Pancreas (tissue), 10 donors: ENCODE measurements around the gene CFAP251. TPM values are rescaled to one million over a fixed set of nuclear protein-coding genes. Genes with fewer than 3 reads are reported as not detected.

Experiments
- ATAC-seq, 4 donors: fragments of 200-7000 bp; cut with Tn5 transposase; one replicate each; pipeline versions ENCODE4 v1.8.0 to v1.9.1; 2020; ENCODE audit warnings: mild to moderate bottlenecking in 4 of 4, moderate library complexity in 4 of 4
- DNase-seq, 6 donors: peaks; one replicate each; pipeline ENCODE4 v3.0.0-alpha.2; 2020
- FAIRE-seq: peaks from 2 replicates; lab custom pipeline; 2012; peaks lifted over from hg19 to GRCh38; lab: Jason Lieb, UNC
- H3K27ac ChIP-seq, 4 donors: fragments of 200-600 bp; sonication (generic); 1 replicate in 3 of 4; 2 replicates in 1 of 4; pipeline versions ENCODE4 v1.5.0 to v1.8.0; 2020
- H3K27me3 ChIP-seq, 4 donors: fragments of 200-600 bp; one replicate each; pipeline ENCODE4 v1.8.0; 2021
- H3K36me3 ChIP-seq, 3 donors: fragments of 200-600 bp; sonication (generic) in 1 of 3; one replicate each; pipeline versions ENCODE4 v1.5.0 to v1.8.0; 2020 to 2021
- H3K4me1 ChIP-seq, 3 donors: fragments of 200-600 bp; one replicate each; pipeline ENCODE4 v1.8.0; 2021
- H3K4me3 ChIP-seq, 4 donors: fragments of 200-600 bp; sonication (generic) in 2 of 4; one replicate each; pipeline versions ENCODE4 v1.5.0 to v1.8.0; 2020 to 2021
- H3K9me3 ChIP-seq, 4 donors: fragments of 200-600 bp; one replicate each; pipeline ENCODE4 v1.8.0; 2021
- CTCF ChIP-seq, 4 donors: fragments of 200-600 bp; sonication (generic) in 3 of 4; IDR thresholded peaks; one replicate each; pipeline versions ENCODE4 v1.5.0 to v1.8.0; 2021; ENCODE audit warnings: antibody characterized with exemption in 4 of 4
- WGBS, 2 donors: extraction: QIAGEN DNeasy Blood & Tissue Kit; methylation state at CpG; one replicate each; pipeline ENCODE4 v1.1.7; 2013; 5-methylcytosine and 5-hydroxymethylcytosine counted together
- intact Hi-C, 3 donors: fragments of 100-400 bp; cut with DNase I; formaldehyde crosslinking; loops; one replicate each; pipeline versions ENCODE4 v1.11.1 to v1.14.2; 2022
- polyA plus RNA-seq, 2 donors: library from polyadenylated mRNA; stranded (reverse); fragments of 200-250 nt; gene quantifications; one replicate each; pipeline ENCODE4 v1.2.3, GENCODE V29; 2013
- total RNA-seq, 6 donors: library from RNA; stranded (reverse); fragmentation: NEBNext Ultra II Directional in 4 of 6; extraction: Animal tissue kit (Norgen Biotek cat#: 25700) in 4 of 6; gene quantifications; one replicate each; pipeline versions ENCODE4 v1.2.1 to v1.2.4, GENCODE V29; 2021 to 2023
- donor health status: healthy with polysubstance abuse.
- donor health status: DM: no; HTN: no; CAD: no; lungs with moderate emphysema.
- donor health status: DM: no; HTN: no; CAD: no.
- donor health status: control.
- donor health status: control.
- donor health status: Bipolar disorder and iron deficiency.
- donor health status: DM: yes; HTN: yes; CAD: no.
- donor health status: DM: no; HTN: no; CAD: no.
- donor health status: DM: no; HTN: no; CAD: no.
- donor health status: DM: yes; HTN: yes; CAD: no.

The CFAP251 gene
- total and polyA plus RNA-seq, 8 donors, result 1.7 to 5.9 (median 3.3) TPM

DNA sequence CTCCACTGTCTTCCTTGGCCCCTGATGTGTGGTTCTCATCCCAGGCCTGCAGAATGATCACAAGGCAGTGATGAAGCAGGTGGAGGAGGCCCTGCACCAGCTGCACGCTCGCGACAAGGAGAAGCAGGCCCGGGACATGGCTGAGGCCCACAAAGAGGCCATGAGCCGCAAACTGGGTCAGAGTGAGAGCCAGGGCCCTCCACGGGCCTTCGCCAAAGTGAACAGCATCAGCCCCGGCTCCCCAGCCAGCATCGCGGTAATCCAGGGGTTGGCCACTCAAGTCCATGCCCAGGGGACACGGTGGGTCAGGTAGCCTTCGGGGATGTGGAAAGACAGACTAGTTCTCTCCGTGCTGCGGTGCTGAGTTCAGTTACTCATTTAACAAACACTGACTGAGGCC is 18.8 kb upstream of the CFAP251 start:
- no peak overlapping the region for H3K4me3 ChIP-seq
- ATAC-seq (no peak), DNase-seq (no peak), FAIRE-seq (no peak)
- no peak for TF ChIP-seq CTCF (IDR thresholded peaks at IDR 0.05)
- H3K9me3 ChIP-seq, result no peaks in the 10 kb centered on the region
- peaks cover 9 to 61% (median 24%) of the 10 kb centered on the region in 3 donors for H3K36me3 ChIP-seq
- H3K27ac ChIP-seq, result no peak overlapping the region
- intact Hi-C loops, result no loop called here
- H3K4me1 ChIP-seq, result no peaks in the 10 kb centered on the region
- no peaks in the 10 kb centered on the region for H3K27me3 ChIP-seq
- WGBS, 2 donors, result 92 to 94% methylated on average over 14 of the region's 14 CpGs

DNA sequence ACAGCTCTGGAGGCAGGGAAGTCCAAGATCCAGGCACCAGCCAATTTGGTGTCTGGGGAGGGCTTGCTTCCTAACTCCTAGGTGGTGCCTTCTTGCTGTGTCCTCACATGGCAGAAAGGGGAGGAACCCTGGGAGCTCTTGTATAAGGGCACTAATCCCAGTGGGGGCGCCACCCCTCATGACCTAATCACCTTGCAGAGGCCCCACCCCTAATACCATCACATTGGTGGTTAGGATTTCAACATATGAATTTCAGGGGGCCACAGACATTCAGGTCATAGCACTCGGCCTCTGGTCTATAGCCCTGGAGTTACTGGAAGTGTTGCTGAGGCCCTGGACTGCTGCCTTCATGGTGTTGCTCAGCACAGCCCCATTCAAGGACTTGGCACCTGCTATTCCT is 15.2 kb upstream of the CFAP251 start:
- Histone ChIP-seq H3K4me1 (no peaks in the 10 kb centered on the region), H3K27me3 (no peaks in the 10 kb centered on the region), H3K9me3 (no peaks in the 10 kb centered on the region), H3K27ac (no peak overlapping the region), H3K36me3 (peaks cover 0 to 47% (median 21%) of the 10 kb centered on the region in 3 donors), H3K4me3 (no peak overlapping the region)
- DNase-seq (no peak), FAIRE-seq (no peak), ATAC-seq (no peak)
- WGBS, 2 donors, result 82 to 95% methylated on average over 2 of the region's 2 CpGs
- TF ChIP-seq CTCF (IDR thresholded peaks at IDR 0.05), result no peak
- intact Hi-C loops, result no loop called here

DNA sequence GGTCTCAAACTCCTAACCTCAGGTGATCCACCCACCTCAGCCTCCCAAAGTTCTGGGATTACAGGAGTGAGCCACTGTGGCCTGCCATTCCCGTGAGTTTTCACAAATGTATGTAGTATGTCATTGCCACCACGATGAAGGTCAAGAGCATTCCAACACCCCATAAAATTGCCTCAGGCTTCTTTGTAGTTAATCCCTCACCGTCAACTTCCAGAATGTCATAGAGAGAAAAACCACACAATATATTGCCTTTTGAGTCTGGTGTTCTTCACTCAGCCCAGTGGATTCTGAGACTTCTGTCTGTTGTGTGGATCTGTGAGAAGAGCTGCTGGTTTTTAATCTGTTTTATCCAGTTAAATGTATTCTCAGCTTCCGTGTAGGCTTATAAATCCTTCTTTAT is 12.6 kb upstream of the CFAP251 start:
- 80 to 82% methylated on average over 4 of the region's 4 CpGs for WGBS, 2 donors
- no peak for TF ChIP-seq CTCF (IDR thresholded peaks at IDR 0.05)
- ATAC-seq (no peak), FAIRE-seq (no peak), DNase-seq (no peak)
- Histone ChIP-seq H3K4me1 (no peaks in the 10 kb centered on the region), H3K4me3 (no peak overlapping the region), H3K36me3 (peaks cover 0 to 39% (median 13%) of the 10 kb centered on the region in 3 donors), H3K27ac (no peak overlapping the region), H3K27me3 (no peaks in the 10 kb centered on the region), H3K9me3 (no peaks in the 10 kb centered on the region)
- intact Hi-C loops, result no loop called here

GRCh38 chr12:121908702-121909101 is 9.7 kb upstream of the CFAP251 start:
- peaks cover 0 to 28% (median 6%) of the 10 kb centered on the region in 3 donors for H3K36me3 ChIP-seq
- WGBS, 2 donors, result 70% methylated on average over 2 of the region's 2 CpGs
- H3K4me3 ChIP-seq, result no peak overlapping the region
- TF ChIP-seq CTCF (IDR thresholded peaks at IDR 0.05), result no peak
- H3K27me3 ChIP-seq, result no peaks in the 10 kb centered on the region
- no peak for ATAC-seq
- intact Hi-C loops, result no loop called here
- no peak overlapping the region for H3K27ac ChIP-seq
- FAIRE-seq, result no peak
- H3K4me1 ChIP-seq, result no peaks in the 10 kb centered on the region
- H3K9me3 ChIP-seq, result no peaks in the 10 kb centered on the region
- DNase-seq, result no peak

GRCh38 chr12:121911824-121912585 is 6.4 kb upstream of the CFAP251 start:
- no peak for ATAC-seq
- H3K36me3 ChIP-seq, result peaks cover 0 to 34% (median 0%) of the 10 kb centered on the region in 3 donors

More at GRCh38 chr12:121911824-121912585, 6.4 kb upstream of the CFAP251 start:
- intact Hi-C loops, result loop anchor here in 1 of 3 donors (10.0 kb wide), 1 partner anchor 283 kb away; no protein-coding TSS in a partner anchor
- no peak for TF ChIP-seq CTCF (IDR thresholded peaks at IDR 0.05)
- FAIRE-seq, result no peak
- no peak for DNase-seq
- 94 to 96% methylated on average over 14 of the region's 14 CpGs for WGBS, 2 donors
- H3K9me3 ChIP-seq, result no peaks in the 10 kb centered on the region
- no peak overlapping the region for H3K4me3 ChIP-seq
- H3K27me3 ChIP-seq, result no peaks in the 10 kb centered on the region
- H3K4me1 ChIP-seq, result no peaks in the 10 kb centered on the region
- H3K27ac ChIP-seq, result no peak overlapping the region
